ENCODE data around the gene HMGN4.
"Not testable (repeated sequence)": the region's sequence is repeated elsewhere in the genome, so short reads cannot be mapped to it uniquely, and the experiment has no call there.

Gene HMGN4

DNA sequence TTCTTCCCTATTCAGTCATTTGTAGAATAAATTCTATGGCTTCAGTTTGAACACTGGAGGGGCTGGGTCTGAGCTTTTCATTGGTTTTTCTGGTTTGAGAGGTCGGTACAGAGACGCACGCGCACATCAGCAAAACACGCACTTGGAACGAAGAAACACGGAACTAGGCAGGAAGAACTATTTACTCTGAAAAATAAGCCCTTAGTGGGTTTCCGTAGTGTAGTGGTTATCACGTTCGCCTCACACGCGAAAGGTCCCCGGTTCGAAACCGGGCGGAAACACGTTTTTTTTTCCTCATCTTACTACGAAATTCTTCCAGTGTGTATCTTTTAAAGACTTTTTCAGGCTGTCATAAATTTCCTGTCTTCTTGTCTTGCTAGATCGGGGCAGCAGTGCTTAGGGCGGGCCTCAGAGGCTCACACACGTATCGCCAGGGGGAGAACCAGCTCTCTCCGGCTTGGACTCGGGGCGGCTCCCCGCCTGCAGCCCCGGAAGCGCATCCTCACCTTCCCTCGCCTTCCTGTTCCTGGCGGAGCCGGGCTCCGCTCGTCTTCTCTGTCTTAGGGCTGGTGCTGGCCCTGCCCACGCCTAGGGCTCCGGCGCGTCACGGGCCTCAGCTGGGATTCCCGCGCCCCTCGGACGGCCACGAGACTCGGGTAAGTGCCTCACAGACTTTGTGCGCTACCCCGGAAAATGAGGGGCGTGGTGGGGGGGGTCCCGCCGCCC lies at the start of gene HMGN4:
Gene HMGN4 (plus strand): TSS at position 521 of the 726 bp plus-strand sequence. CDS start 6,841 bp downstream, outside the sequence.
- DNase-seq (ENCODE audit: low spot score): peak; percentile 94

DNA sequence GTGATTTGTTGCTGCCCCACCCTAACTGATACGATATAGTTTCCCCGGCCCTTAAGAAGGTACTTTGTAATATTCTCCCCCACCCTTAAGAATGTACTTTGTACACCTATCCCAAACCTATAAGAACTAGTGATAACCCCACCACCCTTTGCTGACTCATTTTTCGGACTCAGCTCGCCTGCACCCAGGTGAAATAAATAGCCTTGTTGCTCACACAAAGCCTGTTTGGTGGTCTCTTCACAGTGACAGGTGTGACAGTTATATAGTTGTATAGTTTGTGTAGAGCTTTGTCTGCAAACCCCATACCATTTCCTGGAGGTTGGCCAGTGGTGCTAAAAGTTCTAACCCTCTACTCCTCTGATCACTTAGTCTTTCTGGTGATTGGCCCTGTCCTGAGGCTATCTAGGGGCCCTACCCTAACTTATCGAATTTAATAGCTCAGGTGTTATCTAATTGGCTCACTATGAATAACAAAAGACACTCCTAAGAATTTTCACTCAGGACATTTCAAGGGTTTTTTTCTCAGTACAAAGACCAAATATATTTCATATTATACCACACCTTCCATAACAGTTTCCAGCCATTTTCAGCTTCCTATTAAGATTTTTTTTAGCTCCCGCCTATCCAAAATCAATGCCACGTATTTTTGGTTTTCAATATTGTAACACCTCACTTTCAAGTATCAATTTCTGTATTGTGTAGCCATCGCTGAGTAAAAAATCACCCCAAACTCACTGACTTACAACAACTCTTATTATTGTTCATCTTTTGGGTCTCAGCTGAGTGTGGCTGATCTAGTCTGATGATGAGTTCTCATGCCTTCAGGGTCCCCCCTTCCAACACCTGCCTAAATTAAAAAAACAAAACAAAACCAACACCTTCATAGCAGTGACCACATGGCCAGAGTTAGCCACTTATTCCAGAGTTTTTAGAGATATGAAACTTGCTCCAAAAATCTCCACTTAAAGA lies 47.9 kb upstream of the HMGN4 start:
- DNase-seq (ENCODE audit: low spot score): no peak

DNA sequence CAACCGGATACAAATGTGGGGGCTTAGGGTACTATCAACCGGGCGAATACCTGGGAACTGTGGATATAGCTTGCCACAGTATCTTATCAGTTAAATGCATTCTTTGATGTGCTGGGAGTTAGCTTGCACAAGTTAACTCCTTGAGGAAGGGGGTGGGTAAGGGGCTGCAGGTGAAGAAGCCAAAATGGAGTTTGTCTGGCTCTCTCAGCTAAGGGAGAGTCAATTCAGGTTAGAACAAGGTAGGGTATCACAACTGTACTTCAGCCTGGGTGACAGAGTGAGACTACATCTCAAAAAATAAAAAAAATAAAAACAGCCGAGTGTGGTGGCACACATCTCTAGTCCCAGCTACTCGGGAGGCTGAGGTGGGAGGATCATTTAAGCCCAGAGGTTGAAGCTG lies 46.6 kb upstream of the HMGN4 start:
- DNase-seq (ENCODE audit: low spot score): no peak

DNA sequence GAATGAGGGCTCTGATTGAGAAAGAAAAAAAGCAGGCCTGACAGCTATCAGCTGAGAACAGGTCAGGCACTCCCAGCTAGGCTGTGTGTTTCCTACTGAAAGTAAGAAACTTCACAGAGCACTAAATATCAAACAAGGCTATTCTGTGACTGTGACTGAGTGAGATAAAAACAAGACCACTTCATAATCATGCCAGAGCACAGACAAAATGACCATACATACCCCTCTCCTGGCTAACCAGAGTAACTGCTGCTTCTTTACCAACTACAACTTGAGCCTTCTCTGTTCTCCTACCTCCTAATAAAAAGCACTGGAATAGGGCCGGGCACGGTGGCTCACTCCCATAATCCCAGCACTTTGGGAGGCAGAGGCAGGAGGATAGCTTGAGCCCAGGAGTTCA lies 44.9 kb upstream of the HMGN4 start:
- no peak for DNase-seq (ENCODE audit: low spot score)

DNA sequence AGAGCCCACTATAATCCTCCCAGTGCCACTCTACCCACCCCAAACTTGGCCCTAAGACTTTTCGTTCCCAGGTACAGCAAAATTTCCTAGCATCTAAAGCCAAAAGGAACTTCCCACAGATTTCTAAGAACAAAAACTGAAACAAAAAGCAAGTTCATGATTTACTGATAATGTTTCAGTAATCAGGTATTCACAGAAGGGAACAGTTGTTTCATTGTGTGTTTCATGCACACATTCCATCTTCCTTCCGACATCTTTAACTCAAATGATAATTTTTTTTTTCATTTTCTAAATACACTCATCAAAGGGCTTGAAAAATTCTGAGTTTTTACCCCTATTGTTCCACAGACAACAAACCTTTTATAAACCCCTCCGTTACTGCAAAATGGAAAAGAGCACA lies 44.0 kb upstream of the HMGN4 start:
- no peak for DNase-seq (ENCODE audit: low spot score)

DNA sequence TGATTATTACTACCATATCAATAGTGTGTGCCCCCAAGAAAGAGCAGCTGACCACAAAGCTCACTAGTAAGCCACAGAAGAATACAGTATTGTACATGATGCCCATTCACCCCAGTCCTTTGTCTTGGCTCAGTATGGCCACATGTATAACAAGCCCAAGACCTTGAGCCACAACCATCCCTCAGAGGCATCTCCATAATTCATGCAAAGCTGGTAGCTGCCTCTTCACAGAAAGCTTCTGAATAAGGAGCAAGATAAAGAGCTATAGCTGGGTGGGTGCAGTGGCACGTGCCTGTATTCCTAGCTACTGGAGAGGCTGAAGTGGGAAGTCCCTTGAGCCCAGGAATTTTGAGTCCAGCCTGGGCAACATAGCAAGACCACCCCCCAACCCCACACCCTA lies 42.9 kb upstream of the HMGN4 start:
- DNase-seq (ENCODE audit: low spot score): no peak

DNA sequence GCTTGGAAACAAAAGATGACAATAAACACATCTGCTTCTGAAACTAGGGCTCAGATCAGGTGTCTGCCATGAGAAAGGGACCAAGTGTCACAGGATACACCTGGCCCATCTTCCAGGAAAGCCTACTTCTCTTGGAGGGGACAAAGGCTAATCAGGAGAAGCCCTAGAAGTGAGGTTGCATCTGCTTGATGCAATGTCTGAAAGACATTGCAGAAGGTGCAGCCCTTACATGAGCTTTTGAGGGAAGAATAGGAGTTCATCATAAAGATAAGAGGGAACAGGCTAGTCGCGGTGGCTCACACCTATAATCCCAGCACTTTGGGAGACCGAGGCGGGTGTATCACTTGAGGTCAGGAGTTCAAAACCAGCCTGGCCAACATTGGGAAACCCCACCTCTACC lies 40.6 kb upstream of the HMGN4 start:
- DNase-seq (ENCODE audit: low spot score): no peak

DNA sequence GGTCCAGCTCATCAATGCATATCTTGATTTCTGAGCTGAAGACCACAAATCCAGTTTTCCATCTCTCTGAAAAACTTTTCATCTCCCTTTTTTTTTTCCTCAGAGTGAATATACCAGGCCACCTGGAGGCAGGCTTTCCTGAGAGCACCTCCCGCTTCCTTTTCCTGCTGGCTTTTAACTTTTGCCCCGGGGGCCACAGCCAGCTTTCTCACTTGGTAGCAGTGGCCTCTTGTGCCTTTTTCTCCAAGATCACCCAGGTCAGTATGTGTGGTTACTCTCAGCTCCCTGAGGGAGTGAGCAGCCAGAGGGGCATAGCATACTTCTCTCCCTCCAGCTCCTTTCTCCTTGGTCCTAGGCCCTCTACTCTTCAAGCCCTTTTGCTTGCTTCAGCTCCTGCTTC lies 38.1 kb upstream of the HMGN4 start, which contains the start of gene BTN1A1:
Gene BTN1A1 (plus strand): TSS at position 202 of the 400 bp plus-strand sequence. CDS start 984 bp downstream, outside the sequence.
- no peak for DNase-seq (ENCODE audit: low spot score)

DNA sequence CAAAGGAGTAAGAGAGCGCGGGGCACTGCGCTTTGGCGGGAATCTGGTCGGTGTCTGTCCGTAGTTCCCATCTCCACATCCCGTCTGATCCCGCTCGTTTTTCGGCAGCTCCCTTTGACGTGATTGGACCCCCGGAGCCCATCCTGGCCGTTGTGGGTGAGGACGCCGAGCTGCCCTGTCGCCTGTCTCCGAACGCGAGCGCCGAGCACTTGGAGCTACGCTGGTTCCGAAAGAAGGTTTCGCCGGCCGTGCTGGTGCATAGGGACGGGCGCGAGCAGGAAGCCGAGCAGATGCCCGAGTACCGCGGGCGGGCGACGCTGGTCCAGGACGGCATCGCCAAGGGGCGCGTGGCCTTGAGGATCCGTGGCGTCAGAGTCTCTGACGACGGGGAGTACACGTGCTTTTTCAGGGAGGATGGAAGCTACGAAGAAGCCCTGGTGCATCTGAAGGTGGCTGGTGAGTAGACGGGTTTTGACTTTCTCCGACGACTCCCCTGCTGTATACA lies 36.6 kb upstream of the HMGN4 start:
- DNase-seq (ENCODE audit: low spot score): no peak

DNA sequence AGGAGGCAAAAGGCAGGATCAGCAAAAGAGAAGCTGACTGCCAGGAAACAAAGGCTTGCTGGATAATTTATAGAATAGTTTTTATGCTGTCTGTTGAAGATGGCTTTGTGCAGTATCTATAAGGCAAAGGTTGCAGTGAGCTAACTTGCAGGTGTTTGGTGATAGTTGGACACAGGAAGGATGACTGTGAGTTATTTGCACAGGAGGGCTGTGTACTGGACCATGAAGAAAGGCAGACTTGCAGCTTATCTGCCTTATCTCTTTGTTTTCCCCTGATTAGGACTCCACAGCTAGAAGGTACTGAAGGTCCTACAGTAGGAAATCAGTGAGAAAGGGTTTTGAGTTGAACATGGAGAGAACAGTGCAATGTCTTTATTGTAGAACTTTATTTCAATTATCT lies 36.0 kb upstream of the HMGN4 start:
- DNase-seq (ENCODE audit: low spot score): peak; percentile 50

DNA sequence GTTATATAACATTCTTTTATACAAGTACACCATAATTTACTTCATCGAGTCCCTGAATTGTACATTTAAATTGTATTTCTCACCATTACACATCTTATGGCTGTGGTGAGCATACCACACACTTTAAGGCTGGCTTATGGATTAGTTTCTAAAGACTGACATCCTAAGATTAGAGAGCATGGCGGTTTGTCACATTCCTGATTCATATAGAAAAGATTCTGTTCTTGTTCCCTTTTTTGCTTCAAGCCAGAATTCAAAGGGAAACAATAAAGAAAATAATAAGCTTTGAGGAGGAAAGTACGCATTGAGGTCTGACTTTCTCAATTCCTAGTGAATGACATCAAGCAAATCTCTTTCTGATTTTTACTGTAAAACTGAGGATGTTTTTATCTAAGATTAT lies 35.5 kb upstream of the HMGN4 start:
- no peak for DNase-seq (ENCODE audit: low spot score)

DNA sequence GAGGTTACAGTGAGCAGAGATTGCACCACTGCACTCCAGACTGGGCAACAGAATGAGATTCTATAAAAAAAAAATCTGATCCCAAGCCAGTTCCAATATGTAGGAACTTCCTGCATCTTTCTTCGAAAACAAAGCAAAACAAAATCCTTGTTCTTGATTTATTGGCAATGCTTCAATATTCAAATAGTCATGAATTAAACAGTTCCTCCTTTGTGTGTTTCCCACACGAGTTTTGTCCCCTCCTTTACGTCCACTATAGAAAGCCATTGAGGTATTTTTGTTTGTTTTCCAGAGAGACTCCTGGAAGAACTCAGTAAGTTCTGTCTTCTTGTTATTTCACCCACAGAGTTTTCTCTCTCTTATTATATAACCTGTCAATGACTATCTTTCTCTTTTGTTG lies 30.5 kb upstream of the HMGN4 start:
- DNase-seq (ENCODE audit: low spot score): no peak

DNA sequence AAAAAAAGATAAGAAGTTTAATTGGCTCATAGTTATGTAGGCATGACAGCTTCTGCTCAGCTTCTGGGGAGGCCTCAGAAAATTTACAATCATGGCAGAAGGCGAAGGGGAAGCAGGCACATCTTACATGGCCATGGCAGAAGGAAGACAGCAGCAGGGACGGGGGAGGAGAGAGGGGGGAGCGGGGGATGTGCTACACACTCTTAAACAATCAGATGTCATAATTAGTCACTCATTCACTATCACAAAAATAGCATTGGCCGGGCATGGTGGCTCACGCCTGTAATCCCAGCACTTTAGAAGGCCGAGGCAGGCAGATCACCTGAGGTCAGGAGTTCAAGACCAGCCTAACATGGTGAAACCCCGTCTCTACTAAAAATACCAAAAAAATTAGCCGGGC lies 27.1 kb upstream of the HMGN4 start:
- DNase-seq (ENCODE audit: low spot score): not testable (repeated sequence)

DNA sequence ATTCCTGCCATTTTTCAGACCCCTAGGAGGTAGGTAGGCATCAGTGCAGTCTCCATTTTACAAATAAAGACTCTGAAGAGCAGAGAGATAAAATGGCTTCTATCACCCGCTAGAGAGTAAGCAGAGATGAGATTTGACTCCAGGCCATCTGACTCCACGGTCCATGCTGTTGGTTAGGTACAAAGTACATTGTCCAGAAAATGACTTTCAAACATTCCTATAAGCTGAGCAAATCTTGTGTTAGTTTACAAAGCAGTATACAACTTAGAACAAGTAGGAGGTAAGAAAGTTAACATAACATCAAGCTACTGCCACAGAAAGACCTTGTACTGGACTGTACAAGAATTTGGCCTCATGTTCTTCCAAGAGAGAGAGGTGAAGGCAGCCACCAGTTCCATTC lies 23.2 kb upstream of the HMGN4 start:
- DNase-seq (ENCODE audit: low spot score): no peak

DNA sequence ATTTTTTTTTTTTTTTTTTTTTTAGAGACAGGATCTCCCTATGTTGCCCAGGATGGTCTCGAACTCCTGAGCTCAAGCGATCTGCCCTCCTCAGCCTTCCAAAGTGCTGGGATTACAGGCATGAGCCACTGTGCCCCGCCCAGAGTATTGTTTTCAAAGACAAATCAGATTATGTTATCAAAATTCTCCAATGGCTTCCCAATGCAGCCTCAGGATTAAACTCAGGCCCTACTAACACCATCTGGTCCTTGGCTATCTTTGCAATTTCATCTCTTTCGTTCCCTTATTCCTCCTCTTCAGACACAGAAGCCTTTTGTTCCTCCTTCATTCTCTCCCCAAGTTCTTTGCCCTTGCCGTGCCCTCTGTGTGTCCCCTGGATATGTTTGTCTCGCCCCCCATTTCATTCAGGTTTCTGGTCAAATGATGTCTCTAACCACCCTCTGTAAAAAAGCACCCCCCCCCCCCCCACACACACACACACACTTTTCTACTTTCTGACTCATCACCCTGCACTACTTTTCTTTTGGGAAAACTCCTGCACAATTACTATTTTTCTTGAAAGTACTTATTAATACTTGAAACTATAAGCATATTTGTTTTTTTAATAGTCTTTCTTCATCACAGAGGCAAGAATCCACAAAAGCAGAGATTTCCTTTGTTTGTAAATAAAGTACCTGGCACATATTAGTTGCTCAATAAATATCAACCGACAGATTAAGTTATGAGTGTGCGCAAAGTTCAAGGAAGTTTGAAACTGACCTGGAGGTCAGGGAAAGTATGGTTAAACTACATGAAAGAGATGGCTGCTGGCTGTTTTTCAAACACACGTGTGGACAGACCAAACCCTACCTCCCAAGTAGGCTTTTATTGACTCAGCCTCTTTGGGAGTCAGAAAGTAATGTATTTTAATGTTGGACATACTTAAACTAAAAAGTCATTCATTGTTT lies 21.4 kb upstream of the HMGN4 start:
- no peak for DNase-seq (ENCODE audit: low spot score)

DNA sequence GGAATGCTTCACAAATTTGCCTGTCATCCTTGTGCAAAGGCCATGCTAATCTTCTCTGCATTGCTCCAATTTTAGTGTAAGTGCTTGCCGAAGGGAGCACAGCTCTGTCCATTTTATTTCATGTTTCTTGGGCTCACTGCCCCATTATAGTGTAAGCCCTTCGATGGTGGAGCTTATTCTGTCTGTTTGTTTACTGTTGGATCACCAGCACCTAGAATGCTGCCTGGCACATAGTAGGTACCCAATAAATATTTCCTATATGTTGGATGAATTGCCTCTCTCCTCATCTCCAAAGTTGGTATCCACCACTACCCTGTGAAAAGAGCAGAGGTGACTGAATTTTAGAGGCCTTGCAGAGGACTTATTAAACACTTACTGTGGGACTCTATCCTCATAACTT lies 18.8 kb upstream of the HMGN4 start:
- no peak for DNase-seq (ENCODE audit: low spot score)

DNA sequence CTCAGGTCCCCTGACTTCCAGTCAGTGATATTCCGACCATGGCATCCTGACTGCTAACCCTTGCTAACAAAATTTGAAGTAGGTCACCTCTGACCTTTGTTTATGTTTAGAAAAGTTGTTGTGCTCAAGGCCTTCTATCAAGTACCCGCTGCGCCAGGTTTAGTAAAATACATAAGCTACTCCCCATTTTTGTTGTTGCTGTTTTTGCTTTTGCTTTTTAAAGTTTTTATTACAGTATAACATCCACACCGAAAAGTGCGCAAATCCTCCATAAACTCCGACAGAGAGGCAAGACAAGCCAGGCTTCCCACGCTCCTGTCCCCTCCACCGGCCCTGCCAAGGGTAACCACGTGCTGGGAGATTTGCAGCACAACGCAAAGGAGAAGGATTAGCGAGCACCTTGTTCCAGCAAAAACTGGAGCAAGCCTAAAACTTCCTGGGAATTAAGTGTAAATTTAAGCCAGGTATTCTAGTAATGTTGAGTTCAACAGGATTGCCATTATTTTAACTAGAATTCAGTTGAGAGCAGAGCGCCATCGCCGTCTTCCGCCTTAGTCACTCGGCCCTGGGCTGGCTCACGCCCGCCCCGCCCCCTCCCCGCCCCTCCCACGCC lies 17.8 kb upstream of the HMGN4 start:
- no peak for DNase-seq (ENCODE audit: low spot score)

DNA sequence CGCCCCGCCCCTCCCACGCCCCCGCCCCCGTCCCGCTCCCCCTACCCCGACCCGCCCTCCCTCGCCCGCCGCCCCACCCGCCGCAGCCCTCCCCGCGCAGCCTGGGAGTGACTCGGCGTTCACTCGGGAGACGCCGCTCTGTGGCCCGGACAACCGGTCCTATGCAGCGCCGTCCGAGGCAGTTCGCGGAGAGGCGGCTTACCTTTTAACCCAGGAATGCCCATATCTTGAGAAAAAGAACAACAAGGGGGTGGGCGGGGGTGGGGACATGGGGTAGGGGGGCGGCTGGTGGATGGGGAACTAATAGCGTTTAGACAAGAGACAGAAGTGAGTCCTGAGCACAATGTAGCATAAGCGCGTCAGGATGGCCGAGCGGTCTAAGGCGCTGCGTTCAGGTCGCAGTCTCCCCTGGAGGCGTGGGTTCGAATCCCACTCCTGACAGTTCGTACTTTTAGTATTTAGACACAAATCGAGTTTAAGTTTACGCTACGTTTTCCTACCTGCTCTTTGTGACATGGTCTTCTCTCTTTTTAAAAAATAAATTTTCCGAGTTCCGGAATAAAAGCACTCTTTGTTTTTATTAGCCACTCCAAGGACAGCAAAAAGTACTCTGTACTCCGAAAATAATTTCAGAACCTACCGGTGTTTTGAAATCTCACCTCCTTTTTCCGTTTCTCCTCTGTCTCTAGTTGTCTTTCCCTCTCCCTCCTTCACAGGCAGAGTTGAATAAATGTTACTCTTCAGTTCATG lies 17.1 kb upstream of the HMGN4 start:
- DNase-seq (ENCODE audit: low spot score): peak; percentile 86

DNA sequence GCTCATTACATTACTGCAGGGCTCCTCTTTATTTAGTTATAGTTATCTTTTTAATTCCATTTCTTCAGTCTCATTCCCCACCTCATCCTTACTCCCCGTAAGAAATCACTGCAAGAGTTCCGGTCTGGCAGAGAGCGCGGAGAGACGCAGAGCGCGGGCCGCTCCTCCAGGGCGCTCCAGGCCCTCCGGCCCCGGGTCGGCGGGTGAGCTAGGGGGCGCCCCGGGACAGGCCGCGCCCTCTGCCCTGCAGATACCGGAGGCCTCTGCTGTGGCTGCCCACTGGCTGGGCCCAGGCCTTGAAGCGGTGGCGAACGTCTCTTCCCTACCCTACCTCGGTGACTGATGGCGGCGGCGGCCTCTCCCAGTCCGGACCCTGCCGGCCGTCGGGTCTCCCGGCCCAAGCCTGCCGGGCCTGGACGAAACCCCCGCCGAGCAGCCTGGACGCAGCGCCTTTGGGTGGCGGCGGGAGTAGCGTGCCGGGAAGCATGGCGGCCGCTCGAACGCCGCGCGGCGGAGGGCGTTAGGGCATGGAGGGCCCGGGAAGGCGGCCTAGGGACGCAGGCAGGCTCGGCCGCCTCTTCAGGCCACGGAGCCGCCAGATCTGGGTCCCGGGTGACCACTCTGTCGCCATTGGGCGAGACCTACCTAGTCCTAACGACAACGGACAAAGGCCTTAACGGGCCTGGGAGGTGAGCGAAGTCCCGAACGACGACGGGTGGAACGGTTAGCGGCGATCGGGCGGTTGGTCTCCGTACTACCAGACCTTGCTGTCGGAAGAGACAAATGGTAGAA lies 16.4 kb upstream of the HMGN4 start:
- peak; percentile 89 for DNase-seq (ENCODE audit: low spot score)
